ENCODE measurements around the gene ABCG1. TPM values are rescaled to one million over a fixed set of nuclear protein-coding genes. Genes with fewer than 3 reads are reported as not detected.

Gene ABCG1
- total RNA-seq, 4 donors from 2014 or later: 32.0 to 54.0 (median 35.2) TPM

- no peaks in the 10 kb centered on the region for H3K9me3 ChIP-seq
- peaks cover 30% of the 10 kb centered on the region for H3K36me3 ChIP-seq
- no peak for DNase-seq (ENCODE audit: low spot score in 2 of 2)
- no peak for TF ChIP-seq EP300 (IDR thresholded peaks at IDR 0.05)
- TF ChIP-seq POLR2A (IDR thresholded peaks at IDR 0.05): no peak
- no peak for TF ChIP-seq CTCF (IDR thresholded peaks at IDR 0.05)
- TF ChIP-seq POLR2AphosphoS5 (IDR thresholded peaks at IDR 0.05): no peak
- no peak overlapping the region for H3K4me3 ChIP-seq
- no peaks in the 10 kb centered on the region for H3K27me3 ChIP-seq
- WGBS: 77% methylated on average over 6 of the region's 6 CpGs
- no peaks in the 10 kb centered on the region for H3K4me1 ChIP-seq
- H3K27ac ChIP-seq: no peak overlapping the region
These were observed 79.3 kb downstream of the ABCG1 start for GRCh38 chr21:42298237-42298636.

- Histone ChIP-seq H3K36me3 (peaks cover 26% of the 10 kb centered on the region), H3K4me3 (no peak overlapping the region), H3K27ac (no peak overlapping the region), H3K9me3 (no peaks in the 10 kb centered on the region), H3K4me1 (no peaks in the 10 kb centered on the region), H3K27me3 (no peaks in the 10 kb centered on the region)
- DNase-seq (ENCODE audit: low spot score in 2 of 2): no peak
- TF ChIP-seq EP300 (IDR thresholded peaks at IDR 0.05) (no peak), CTCF (IDR thresholded peaks at IDR 0.05) (no peak), POLR2AphosphoS5 (IDR thresholded peaks at IDR 0.05) (no peak), POLR2A (IDR thresholded peaks at IDR 0.05) (no peak)
- WGBS: 83% methylated on average over 5 of the region's 5 CpGs
These were observed 79.7 kb downstream of the ABCG1 start for GRCh38 chr21:42298657-42299056.

- 59% methylated on average over 9 of the region's 20 CpGs for WGBS
- Histone ChIP-seq H3K9me3 (no peaks in the 10 kb centered on the region), H3K4me3 (no peak overlapping the region), H3K27ac (no peak overlapping the region), H3K36me3 (peaks cover 17% of the 10 kb centered on the region), H3K4me1 (no peaks in the 10 kb centered on the region), H3K27me3 (no peaks in the 10 kb centered on the region)
- TF ChIP-seq POLR2AphosphoS5 (IDR thresholded peaks at IDR 0.05) (no peak), EP300 (IDR thresholded peaks at IDR 0.05) (no peak), POLR2A (IDR thresholded peaks at IDR 0.05) (no peak), CTCF (IDR thresholded peaks at IDR 0.05) (no peak)
- DNase-seq (ENCODE audit: low spot score in 2 of 2): peak in 1 of 2 donors; percentile 56
These were observed 80.5 kb downstream of the ABCG1 start for GRCh38 chr21:42299324-42300044.

- Histone ChIP-seq H3K27ac (no peak overlapping the region), H3K4me1 (no peaks in the 10 kb centered on the region), H3K9me3 (no peaks in the 10 kb centered on the region), H3K27me3 (no peaks in the 10 kb centered on the region), H3K36me3 (peaks cover 13% of the 10 kb centered on the region), H3K4me3 (no peak overlapping the region)
- TF ChIP-seq CTCF (IDR thresholded peaks at IDR 0.05) (no peak), POLR2A (IDR thresholded peaks at IDR 0.05) (no peak), POLR2AphosphoS5 (IDR thresholded peaks at IDR 0.05) (no peak), EP300 (IDR thresholded peaks at IDR 0.05) (no peak)
- DNase-seq (ENCODE audit: low spot score in 2 of 2): no peak
- WGBS: 78% methylated on average over 7 of the region's 7 CpGs
These were observed 81.2 kb downstream of the ABCG1 start for GRCh38 chr21:42300045-42300583.

GRCh38 chr21:42300956-42301355, 82.0 kb downstream of the ABCG1 start:
- 87% methylated on average over 9 of the region's 9 CpGs for WGBS
- peak overlapping the region; percentile 58 for H3K27ac ChIP-seq
- no peak for DNase-seq (ENCODE audit: low spot score in 2 of 2)

More at GRCh38 chr21:42300956-42301355, 82.0 kb downstream of the ABCG1 start:
- Histone ChIP-seq H3K4me1 (no peaks in the 10 kb centered on the region), H3K36me3 (peaks cover 12% of the 10 kb centered on the region), H3K27me3 (peaks cover 4% of the 10 kb centered on the region), H3K9me3 (no peaks in the 10 kb centered on the region), H3K4me3 (no peak overlapping the region)
- TF ChIP-seq POLR2A (IDR thresholded peaks at IDR 0.05) (no peak), EP300 (IDR thresholded peaks at IDR 0.05) (no peak), CTCF (IDR thresholded peaks at IDR 0.05) (no peak), POLR2AphosphoS5 (IDR thresholded peaks at IDR 0.05) (no peak)

All from suprapubic skin (tissue), 4 donors.